GM19438 (cell line): ENCODE results near the gene VPS54.
"Not testable (repeated sequence)": the region's sequence is repeated elsewhere in the genome, so short reads cannot be mapped to it uniquely, and the experiment has no call there.

ENCODE experiments used
- ATAC-seq: cut with Tn5 transposase; IDR thresholded peaks from one replicate; pipeline ENCODE4 v1.9.1; 2021; ENCODE audit warnings: low read depth; ENCODE audit not compliant: unreplicated experiment

VPS54 gene

DNA sequence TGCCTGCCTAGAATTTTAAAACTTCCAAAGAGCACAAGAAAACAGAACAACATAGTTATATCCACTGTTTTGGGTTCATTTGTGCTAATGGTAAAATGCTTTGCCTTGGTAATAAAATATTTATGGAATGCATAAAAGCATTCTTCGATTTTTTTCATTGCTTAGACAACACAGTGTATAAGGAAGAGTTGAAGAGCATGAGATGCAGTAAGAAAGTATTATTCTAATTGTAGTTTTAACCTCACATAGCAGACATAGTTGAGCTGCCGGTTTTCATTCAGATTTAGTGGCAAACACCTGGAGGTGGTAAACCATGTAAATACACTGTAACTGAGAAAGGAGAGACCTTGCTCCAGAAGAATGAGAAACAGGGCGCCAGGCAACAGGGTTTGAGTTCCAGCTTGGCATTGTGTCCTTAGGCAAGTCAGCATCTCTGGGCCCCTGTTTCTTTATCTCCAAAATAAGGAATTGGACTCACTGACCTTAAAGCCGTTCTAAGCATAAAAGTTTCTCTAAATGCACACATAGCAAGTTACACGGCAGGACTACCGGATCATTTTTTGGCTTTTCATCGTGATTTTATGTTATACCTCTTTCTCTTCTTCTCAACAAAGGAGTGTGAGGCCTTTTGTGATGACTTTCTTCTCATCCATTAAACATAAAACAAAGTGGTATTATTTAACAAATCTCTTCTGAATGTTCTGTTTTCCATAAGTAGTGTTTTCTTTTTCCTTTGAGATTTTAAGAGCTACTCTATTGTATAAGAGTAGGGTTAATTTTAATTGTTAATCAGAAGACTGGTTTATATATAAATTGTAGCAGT, 169.6 kb downstream of the VPS54 start:
- ATAC-seq, result no peak

DNA sequence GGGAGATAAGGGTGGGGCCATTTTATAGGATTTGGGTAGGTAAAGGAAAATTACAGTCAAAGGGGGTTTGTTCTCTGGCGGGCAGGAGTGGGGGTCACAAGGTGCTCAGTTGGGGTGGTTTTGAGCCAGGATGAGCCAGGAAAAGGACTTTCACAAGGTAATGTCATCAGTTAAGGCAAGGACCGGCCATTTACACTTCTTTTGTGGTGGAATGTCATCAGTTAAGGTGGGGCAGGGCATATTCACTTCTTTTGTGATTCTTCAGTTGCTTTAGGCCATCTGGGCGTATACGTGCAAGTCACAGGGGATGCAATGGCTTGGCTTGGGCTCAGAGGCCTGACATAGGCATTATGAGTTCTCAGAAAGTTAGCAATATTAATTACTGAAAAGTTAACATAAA, 171.7 kb downstream of the VPS54 start:
- ATAC-seq, result not testable (repeated sequence)

DNA sequence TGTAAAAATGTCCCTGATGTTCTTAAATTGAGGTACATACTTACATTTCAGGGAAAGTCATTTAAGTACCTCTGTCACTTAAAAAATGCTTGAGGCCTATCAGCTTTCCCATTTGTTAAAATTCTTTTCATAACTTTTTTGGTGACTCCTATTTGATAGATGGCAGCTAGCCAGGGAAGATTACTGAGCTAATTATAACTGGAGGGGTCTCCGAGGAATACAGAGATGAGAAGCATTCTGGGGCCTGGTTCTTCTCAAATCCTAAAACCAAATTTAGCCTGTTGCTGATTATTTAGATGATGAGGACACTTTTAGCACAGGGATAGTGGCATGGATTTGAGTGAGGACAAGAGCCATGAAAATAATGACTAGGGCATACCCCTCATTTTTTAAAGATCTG, 172.7 kb downstream of the VPS54 start:
- no peak for ATAC-seq

DNA sequence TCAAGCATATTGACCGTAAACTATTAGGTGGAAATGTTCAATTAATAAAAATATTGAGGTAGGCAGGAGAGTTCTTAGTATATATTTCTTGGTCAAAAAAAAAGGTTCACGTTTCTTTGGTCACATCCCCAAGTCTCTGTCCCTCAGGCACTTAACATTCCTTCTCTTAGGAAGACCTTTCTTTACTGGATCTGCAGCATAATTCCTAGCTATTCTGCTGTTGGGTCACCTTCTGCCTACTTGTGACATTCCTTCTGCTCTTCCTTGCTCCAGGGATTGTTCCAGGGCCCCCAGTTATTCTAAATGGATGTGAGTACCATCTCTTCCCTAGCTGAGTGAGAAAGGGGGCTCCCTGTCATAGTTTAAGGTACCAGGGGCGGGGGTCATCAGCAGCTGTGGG, 173.4 kb downstream of the VPS54 start:
- ATAC-seq, result no peak

DNA sequence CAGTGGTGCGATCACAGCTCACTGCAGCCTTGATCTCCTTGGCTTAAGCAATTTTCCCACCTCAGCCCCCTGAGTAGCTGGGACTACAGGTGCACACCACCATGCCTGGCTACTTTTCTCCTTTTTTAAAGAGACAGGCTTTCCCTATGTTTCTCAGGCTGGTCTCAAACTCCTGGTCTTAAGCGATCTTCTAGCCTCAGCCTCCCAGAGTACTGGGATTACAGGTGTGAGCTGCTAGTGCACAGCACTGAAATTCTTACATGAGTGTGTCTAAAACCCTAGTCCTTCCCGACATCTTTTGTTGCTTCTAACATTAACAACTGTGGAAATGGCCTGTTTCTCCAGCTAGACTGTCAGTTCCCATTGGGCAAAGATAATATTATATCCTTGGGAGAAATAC, 174.6 kb downstream of the VPS54 start:
- ATAC-seq, result no peak

DNA sequence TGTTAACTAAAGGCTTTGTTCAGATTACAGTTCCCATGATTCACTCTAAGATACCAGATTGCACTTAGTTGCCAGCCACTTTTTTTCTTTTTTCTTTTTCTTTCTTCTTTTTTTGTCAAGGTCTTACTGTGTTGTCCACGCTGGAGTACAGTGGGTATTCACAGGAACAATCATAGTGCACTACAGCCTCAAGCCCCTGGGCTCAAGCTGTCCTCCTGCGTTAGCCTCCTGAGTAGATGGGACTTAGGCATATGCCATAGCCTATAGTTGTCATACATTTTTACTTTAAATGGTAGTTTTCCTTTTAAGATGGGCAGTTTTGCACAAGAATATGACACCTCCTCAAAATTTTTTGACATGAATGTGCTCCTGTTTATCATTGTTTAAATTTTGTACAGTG, 175.4 kb downstream of the VPS54 start:
- ATAC-seq, result no peak

DNA sequence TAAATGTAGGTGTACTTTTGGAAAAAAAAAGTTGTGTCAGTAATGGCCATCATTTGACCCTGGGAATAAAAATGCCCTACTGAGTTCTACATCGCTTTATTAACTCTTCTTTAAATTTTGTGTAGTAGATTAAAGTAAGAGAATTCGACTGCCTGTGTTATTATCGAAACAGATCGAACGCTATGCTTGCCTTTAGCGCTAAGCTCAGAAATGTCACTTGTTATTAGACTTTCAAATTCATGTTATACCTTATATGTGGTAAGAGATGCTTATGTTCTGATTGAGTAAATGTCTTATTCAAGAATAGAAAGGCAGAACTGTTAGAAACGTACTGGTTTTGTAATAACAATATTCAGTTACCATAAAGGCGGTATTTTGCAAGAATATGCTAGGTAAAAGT, 176.1 kb downstream of the VPS54 start:
- ATAC-seq, result no peak

DNA sequence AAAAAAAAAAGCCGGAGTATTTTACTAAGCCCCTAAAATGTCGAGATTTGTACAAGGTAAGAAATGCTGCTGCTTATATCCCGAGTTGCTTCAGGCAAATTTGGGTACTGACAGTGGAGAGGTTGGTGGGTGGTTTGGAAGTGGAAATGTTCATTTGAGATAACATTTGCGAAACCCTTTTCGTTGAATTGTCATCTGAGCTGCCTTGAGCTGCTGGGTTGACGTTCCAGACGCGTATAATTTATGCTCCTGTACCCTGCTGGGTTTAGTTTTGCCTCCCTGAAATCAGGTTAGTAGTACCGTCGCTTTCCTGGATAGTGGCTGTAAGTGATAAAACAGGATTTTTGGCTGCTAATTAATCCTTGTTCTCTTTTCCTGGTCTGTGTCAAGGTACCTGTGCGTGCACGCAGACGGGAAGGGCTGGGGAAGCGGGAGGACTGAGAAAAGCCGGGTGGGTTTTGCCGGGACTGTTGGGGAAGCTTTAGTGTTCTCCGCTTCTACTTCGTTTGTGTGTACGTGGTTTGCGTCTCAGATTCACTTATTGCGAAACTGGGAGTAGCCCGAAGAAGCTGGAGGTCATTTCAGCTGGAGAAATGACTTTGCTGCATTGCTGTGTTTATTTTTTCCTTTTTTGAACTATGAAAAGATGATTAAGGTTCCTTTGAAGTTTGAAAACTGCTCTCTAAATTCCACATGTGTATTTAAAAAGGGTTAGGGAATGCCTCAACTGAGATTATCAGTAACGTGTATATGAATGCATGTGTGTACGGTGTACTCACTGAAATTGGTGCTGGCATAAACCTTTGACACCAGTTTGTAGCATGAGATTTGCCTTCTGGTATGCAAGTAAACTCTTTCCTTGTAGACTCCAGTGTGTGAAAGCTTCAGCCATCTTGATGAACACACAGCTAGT, 176.8 kb downstream of the VPS54 start:
- no peak for ATAC-seq
